GM18508 (cell line): ENCODE results near the gene TRIM2.

Source experiments
- ATAC-seq: cut with Tn5 transposase; IDR thresholded peaks from one replicate; pipeline ENCODE4 v1.9.1; 2021; ENCODE audit warnings: moderate number of reproducible peaks; ENCODE audit not compliant: insufficient read depth, unreplicated experiment

The TRIM2 gene

DNA sequence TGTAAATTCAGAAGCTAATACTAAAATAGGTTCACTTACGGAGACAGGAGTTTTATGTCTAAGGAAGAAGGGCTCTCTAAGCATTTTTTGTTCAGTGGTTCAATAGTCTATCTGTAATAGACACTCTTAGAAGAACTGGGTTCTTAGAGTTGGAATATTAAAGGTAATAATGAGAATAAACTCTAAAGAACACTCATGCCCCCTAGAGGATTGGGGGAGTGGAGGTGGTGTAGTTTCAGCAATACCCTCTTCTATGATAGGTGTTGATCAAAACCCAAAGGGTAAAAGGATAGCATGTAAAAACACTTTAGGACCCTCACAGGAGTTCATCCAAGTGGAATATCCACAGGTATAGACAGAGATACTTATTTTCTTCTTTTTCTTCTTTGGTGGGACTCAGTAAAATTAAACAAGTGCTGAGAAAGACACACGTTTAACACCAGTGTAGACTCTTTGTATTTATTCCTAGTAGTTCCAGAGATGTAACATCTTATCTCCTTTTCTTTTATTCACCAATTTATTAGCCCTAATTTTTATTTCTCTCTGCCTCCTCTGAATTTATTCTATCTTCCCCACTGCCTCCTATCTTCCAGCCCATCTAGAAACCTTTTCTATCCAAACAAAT is 114.6 kb downstream of the TRIM2 start:
- ATAC-seq = no peak

GRCh38 chr4:153322791-153323190 is 118.5 kb downstream of the TRIM2 start:
- no peak for ATAC-seq

DNA sequence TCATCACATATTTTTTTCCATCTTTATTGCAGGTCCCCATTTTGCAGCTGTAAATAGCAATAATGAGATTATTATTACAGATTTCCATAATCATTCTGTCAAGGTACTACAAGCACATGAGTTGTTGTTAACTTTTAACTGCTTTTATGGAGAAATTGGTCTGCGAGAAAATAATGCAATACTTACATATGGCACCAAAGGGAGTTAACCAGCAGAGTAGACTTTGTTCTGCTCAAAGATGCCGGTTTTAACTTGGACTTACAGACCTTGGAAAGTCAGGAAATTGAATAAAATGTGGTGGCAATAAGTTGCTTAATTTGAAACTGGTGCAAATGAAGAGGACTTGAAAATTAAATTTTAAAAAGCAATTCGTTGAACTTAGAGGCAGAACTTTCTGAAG is 119.8 kb downstream of the TRIM2 start:
- no peak for ATAC-seq

GRCh38 chr4:153325558-153325957 is 121.3 kb downstream of the TRIM2 start:
- no peak for ATAC-seq

DNA sequence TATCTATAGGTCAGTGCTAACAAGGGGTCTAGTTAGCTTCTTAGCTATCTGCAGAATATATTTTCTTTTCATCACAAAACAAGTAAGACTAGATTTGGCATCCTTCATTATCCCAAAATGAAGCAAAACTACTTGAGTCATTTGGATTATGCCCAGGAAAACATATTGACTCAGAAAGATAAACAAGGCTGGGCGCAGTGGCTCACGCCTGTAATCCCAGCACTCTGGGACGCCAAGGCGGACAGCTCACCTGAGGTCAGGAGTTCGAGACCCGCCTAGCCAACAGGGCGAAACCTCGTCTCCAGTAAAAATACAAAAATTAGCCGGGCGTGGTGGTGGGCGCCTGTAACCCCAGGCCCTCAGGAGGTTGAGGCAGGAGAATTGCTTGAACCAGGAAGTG is 122.3 kb downstream of the TRIM2 start:
- ATAC-seq = no peak

- no peak for ATAC-seq
These were observed 123.0 kb downstream of the TRIM2 start for GRCh38 chr4:153327247-153327646.

DNA sequence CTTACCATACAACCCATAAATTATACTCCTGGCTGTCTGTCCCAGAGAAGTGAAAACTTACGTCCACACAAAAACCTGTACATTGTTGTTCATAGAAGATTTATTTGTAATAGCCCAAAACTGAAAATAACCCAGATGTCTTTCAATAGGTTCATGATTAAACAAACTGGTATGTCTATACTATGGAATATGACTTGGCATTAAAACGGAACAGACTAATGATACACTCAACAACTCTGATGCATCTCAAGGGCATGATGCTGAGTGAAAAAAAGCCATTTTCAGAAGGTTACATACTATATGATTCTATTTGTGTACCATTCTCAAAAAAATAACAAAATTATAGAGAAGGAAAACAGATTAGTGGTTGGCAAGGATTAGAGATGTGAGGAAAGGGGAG is 128.7 kb downstream of the TRIM2 start:
- no peak for ATAC-seq

- no peak for ATAC-seq
These were observed 129.6 kb downstream of the TRIM2 start for GRCh38 chr4:153333874-153334273.

- no peak for ATAC-seq
These were observed 131.4 kb downstream of the TRIM2 start for GRCh38 chr4:153335665-153336064.

DNA sequence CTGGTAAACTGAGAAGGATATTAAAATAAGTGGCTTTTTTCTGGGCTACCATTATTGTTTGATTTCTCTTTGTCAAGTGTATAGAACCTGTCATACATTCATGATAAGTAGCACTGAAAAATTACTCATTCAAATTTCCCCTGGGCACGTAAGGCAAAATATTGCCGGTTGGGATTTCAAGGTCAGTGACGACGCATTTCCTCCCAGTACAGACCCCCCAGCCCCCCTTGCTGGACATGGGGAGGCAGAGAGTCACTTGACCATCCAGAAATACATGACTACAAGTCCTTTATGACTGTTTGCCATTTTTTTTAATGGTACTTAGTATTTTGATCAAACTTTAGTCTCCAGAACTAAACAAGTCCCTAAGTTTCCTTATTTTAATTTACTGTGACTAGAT is 133.4 kb downstream of the TRIM2 start:
- ATAC-seq = no peak

- ATAC-seq = no peak
These were observed 137.4 kb downstream of the TRIM2 start for GRCh38 chr4:153341575-153342090.

DNA sequence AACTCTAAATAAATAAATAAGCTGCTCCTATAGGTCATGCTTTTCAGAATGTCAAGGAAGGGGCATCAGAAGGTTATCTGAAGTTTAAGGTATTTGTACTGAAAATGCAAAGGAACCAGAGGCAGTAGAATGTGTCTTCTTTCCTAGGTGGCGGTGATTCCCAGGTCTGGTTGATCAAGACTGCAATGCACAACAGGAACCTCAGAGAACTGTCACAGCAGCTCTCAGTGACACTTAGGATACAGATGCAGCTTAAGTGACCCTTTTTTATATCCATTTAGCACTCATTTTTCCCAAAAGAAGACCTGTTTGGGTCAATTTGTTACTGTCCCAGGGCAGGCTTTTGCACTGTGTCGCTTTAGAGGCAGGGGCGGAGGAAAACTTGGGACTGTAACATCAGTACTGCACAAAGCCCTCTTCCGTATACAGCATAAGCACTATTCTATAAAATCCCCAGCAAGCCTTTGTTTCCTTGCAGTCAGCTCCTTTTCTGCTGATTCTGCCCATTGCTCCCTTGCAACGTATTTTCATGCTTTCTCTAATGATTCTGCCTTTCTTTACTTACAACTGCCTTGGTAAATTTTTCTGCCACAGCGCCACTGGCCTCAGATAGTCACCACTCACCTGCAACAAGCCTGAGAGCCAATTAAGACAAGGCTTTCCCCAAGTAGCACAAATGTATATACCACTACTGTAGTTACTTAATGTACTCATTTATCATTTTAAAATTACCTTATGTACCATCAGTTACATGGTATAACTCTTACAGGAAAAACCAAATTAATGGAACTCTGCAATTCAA is 138.7 kb downstream of the TRIM2 start:
- no peak for ATAC-seq

DNA sequence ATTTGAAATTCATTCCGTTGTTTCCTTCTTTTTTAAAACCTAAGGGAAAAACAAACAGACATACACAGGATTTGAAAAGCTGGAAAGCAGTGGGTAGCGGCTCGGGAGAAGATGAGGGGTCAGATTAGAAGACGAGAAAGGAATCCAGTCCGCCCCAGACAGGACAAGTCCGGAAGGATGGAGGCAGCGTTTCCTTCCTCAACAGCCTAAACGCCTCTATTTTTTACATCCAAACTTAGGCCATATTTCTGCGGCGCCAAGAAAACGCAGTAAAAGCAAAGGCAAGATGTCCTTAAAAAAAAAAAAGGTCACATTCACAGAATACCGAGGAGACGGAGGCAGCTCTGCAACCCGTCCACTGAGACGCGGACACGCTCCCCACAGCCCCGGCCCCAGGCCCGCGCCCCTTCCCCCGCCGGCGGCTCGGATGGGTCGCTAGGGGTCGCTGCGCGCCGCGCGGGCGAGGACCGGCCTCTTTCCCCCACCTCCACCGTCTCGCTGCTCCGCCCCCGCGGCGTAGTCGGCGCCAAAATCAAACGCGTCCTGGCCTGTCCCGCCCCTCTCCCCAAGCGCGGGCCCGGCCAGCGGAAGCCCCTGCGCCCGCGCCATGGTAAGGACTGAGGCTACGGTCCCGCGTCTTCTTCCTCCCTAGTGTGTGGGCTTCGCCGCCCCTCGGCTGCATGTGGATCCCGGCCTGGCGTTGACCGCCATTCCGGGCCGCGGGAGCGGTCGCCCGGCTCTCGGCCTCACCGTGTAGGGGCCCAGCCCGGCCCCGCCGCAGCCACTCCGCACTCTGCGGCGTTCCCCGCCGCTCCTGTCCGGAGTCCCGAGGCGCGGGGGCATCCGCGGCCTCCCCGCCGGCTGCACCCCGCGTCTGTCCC is 140.1 kb downstream of the TRIM2 start, which contains the start of gene MND1:
Gene MND1, plus strand, starts transcription at position 558 of the 881 bp plus-strand sequence. Its CDS starts 50 bp downstream, at position 608.
- peak; percentile 47 for ATAC-seq

DNA sequence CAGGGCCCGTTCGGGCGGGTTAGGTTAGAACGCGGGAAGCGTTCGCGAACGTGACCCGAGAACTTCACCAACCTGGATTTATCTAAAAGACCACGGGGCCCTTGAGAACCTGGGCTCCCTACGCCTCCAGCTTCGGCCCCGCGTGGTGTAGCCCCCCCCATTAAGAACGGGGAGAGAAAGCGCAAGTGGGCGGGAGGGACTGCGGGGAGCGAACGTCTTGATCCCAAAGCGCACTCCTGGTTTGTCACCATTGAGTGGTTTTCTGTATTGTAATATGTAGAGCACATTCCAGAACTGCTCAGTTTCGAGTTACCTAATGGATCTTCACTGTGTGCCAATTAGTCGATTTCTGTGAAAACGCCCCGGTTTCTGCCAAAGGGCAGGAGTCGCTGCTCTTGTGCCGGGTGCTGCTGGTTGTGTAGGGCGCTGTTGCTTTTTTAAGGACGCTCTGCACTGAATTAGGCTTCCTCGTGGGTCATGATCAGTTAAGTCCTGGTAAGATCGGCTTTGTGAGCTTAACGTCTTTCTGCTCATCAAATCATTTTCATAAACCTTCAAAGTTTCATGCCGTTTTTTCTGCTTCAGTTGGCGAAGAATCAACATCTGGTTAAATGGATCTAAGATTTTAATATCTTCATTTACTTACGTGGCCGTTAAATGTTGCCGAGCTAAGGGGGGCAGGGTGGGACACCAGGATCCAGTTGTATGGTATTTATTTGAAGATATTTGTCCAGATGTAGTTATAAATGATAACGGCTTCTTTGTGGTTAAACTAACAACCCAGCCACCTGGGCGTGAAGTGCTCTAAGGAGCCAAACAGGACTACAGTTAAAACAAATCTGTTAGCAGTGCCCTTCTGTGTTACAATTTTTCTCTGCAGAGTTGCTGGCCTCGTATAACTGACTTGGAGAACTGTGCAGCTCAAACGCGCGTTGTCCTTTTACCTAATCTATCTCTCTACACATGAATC is 141.1 kb downstream of the TRIM2 start:
- ATAC-seq = peak; percentile 23

- no peak for ATAC-seq
These were observed 141.8 kb downstream of the TRIM2 start for GRCh38 chr4:153346031-153346430.

DNA sequence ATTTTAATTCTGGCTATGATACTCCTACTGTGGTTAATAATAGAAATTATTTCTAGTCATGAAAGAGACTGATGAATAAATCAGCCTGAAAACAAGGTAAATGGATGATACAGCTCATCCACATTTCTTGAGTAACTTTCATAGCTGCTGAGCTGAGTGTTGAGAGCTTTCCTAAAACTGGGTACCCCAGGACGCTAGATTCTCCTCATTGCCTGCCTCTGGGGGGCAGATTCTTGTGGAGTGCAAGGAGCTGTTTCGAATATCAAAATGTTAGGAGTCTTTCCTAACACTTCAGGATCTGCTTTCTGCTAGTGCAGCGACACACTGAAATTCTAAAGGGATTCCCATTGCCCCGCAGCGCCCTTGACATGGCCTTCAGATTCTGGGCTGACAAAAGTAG is 142.3 kb downstream of the TRIM2 start:
- no peak for ATAC-seq

- no peak for ATAC-seq
These were observed 142.9 kb downstream of the TRIM2 start for GRCh38 chr4:153347117-153347516.

DNA sequence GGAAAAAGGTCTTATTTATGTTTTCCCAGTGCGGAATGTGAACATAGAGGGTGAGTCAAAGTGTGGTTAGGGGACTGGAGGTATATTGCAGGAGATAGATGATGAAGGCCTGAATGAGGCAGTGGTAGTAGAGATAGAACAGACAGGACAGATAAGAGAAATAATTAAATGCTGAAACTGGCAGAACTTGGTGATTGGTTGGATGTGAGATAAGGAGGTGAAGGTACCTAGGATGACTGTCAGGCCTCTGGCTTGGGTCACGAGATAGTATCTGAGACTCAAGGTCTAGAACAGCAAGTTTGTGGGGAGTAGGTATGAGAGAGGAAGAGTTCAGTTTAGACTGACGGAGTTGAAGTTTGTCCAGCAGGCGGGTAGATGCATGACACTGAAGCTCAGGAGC is 143.8 kb downstream of the TRIM2 start:
- ATAC-seq = no peak

GRCh38 chr4:153349206-153349805 is 145.1 kb downstream of the TRIM2 start:
- no peak for ATAC-seq
